ENCODE results near the gene CLEC4G. TPM values are rescaled to one million over a fixed set of nuclear protein-coding genes. Genes with fewer than 3 reads are reported as not detected.

The CLEC4G gene
- total RNA-seq, 1 experiment from 2014 or later = not detected

DNA sequence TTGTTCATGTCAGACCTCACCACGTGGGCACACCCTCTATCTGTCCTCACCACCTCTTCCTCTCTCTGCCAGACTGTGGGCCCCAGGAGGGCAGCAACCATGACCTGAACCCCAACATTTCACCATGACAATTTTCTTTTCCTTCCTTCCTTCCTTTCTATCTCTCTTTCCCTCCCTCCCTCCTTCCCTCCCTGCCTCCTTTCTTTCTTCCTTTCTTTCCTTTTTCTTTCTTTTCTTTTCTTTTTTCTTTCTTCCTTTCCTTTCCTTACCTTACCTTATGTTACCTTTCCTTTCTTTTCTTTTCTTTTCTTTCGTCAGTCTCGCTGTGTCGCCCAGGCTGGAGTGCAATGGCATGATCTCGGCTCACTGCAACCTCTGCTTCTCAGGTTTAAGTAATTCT lies 21.3 kb downstream of the CLEC4G start:
- BruUV-seq (replicated peaks) = no TSS peak
- H3K9me3 ChIP-seq (ENCODE audit: insufficient read depth, low read depth) = no peaks in the 10 kb centered on the region
- no peak overlapping the region for H2AFZ ChIP-seq
- ChIA-PET CTCF (no interaction called here), POLR2A (ENCODE audit: unreplicated experiment) (no interaction called here)
- H3K27me3 ChIP-seq (ENCODE audit: insufficient read depth, low read depth) = no peaks in the 10 kb centered on the region
- H3F3A ChIP-seq (ENCODE audit: insufficient read depth, low read depth) = no peaks in the 10 kb centered on the region
- H3K27ac ChIP-seq = no peak overlapping the region
- DNase-seq = no peak
- no peaks in the 10 kb centered on the region for H4K20me1 ChIP-seq (ENCODE audit: insufficient read depth)
- H3K79me2 ChIP-seq (ENCODE audit: low read depth) = no peaks in the 10 kb centered on the region
- H3K4me2 ChIP-seq = no peak overlapping the region
- H3K4me1 ChIP-seq (replicated peaks; ENCODE audit: insufficient read depth) = no peaks in the 10 kb centered on the region
- intact Hi-C loops (cut with micrococcal nuclease; ENCODE audit: unreplicated experiment) = no loop called here
- no peak for TF ChIP-seq EZH2 (IDR thresholded peaks at IDR 0.05; ENCODE audit: low read depth)
- TF ChIP-seq, protein P1, sequence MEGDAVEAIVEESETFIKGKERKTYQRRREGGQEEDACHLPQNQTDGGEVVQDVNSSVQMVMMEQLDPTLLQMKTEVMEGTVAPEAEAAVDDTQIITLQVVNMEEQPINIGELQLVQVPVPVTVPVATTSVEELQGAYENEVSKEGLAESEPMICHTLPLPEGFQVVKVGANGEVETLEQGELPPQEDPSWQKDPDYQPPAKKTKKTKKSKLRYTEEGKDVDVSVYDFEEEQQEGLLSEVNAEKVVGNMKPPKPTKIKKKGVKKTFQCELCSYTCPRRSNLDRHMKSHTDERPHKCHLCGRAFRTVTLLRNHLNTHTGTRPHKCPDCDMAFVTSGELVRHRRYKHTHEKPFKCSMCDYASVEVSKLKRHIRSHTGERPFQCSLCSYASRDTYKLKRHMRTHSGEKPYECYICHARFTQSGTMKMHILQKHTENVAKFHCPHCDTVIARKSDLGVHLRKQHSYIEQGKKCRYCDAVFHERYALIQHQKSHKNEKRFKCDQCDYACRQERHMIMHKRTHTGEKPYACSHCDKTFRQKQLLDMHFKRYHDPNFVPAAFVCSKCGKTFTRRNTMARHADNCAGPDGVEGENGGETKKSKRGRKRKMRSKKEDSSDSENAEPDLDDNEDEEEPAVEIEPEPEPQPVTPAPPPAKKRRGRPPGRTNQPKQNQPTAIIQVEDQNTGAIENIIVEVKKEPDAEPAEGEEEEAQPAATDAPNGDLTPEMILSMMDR (conservative IDR thresholded peaks at IDR 0.05) = no peak
- no peaks in the 10 kb centered on the region for H3K9me2 ChIP-seq (ENCODE audit: insufficient read depth)
- H3K4me3 ChIP-seq = no peak overlapping the region
- H3K36me3 ChIP-seq (ENCODE audit: low read depth) = no peaks in the 10 kb centered on the region

DNA sequence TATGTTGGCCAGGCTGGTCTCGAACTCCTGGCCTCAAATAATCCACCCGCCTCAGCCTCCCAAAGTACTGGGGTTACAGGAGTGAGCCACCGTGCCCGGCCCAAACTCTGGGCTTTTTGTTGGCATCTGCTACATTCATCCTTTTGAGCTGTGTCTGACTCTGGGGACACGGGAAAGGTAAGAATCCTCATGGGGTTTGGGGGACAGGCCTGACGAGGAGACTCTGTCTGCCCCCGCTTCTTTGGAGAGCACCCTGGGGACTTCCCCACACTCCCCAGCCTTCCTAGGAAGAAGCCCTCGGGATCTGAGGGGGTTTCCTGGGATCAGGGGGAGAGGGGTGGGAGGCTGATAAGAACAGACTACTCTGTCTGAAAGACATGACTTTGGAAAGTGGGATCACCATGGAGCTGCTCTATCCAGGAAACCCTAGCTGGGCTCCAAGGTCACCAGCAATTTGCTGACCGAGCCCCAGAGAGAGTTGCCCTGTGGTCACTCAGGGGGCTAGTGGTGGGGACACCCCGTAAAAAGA lies 21.9 kb downstream of the CLEC4G start:
- Histone ChIP-seq H3K4me1 (replicated peaks; ENCODE audit: insufficient read depth) (no peaks in the 10 kb centered on the region), H3K4me2 (no peak overlapping the region), H3K27ac (no peak overlapping the region), H3K9me2 (ENCODE audit: insufficient read depth) (no peaks in the 10 kb centered on the region), H3K9me3 (ENCODE audit: insufficient read depth, low read depth) (no peaks in the 10 kb centered on the region), H4K20me1 (ENCODE audit: insufficient read depth) (no peaks in the 10 kb centered on the region), H3K27me3 (ENCODE audit: insufficient read depth, low read depth) (no peaks in the 10 kb centered on the region), H3K4me3 (no peak overlapping the region), H2AFZ (no peak overlapping the region), H3F3A (ENCODE audit: insufficient read depth, low read depth) (no peaks in the 10 kb centered on the region), H3K79me2 (ENCODE audit: low read depth) (no peaks in the 10 kb centered on the region), H3K36me3 (ENCODE audit: low read depth) (no peaks in the 10 kb centered on the region)
- TF ChIP-seq, protein P1 (conservative IDR thresholded peaks at IDR 0.05) = no peak
- TF ChIP-seq EZH2 (IDR thresholded peaks at IDR 0.05; ENCODE audit: low read depth) = no peak
- DNase-seq = no peak
- ChIA-PET CTCF (no interaction called here), POLR2A (ENCODE audit: unreplicated experiment) (no interaction called here)
- intact Hi-C loops (cut with micrococcal nuclease; ENCODE audit: unreplicated experiment) = no loop called here
- BruUV-seq (replicated peaks) = no TSS peak

DNA sequence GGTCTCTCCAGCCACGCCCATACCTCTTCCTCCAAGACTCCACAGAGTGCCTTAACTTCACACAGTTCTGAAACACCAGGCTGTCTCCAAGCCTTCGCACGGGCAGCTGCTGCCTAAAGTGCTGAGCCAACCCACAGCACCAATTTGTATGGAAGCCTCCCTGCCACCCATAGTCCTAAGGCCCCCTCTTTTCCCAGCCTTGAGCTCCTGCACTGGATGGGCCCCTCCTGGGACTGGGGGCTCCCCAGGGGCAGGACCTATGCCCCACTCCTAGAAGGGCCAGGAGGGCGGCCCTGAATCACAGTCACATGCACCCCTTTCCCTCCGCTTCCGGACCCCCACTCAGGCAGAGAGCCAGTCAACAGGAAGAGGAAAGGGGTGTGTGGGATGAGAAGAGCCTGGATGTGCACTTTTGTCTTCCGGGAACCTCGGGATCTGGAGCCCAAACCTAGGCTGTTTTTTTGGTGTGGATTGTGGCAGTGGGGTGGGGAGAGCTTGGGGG lies 24.9 kb downstream of the CLEC4G start:
- no peaks in the 10 kb centered on the region for H3K36me3 ChIP-seq (ENCODE audit: low read depth)

More for the DNA sequence above, 24.9 kb downstream of the CLEC4G start:
- no TSS peak for BruUV-seq (replicated peaks)
- H2AFZ ChIP-seq = no peak overlapping the region
- no peaks in the 10 kb centered on the region for H4K20me1 ChIP-seq (ENCODE audit: insufficient read depth)
- no peak overlapping the region for H3K27ac ChIP-seq
- H3K79me2 ChIP-seq (ENCODE audit: low read depth) = no peaks in the 10 kb centered on the region
- TF ChIP-seq, protein P1 (conservative IDR thresholded peaks at IDR 0.05) = no peak
- no peak for TF ChIP-seq EZH2 (IDR thresholded peaks at IDR 0.05; ENCODE audit: low read depth)
- H3F3A ChIP-seq (ENCODE audit: insufficient read depth, low read depth) = no peaks in the 10 kb centered on the region
- no peaks in the 10 kb centered on the region for H3K4me1 ChIP-seq (replicated peaks; ENCODE audit: insufficient read depth)
- intact Hi-C loops (cut with micrococcal nuclease; ENCODE audit: unreplicated experiment) = no loop called here
- H3K27me3 ChIP-seq (ENCODE audit: insufficient read depth, low read depth) = peaks cover 13% of the 10 kb centered on the region; the same call in 1 of the 2 replicates
- H3K9me2 ChIP-seq (ENCODE audit: insufficient read depth) = no peaks in the 10 kb centered on the region
- ChIA-PET CTCF (no interaction called here), POLR2A (ENCODE audit: unreplicated experiment) (no interaction called here)
- no peak overlapping the region for H3K4me2 ChIP-seq
- no peak for DNase-seq
- H3K9me3 ChIP-seq (ENCODE audit: insufficient read depth, low read depth) = no peaks in the 10 kb centered on the region
- H3K4me3 ChIP-seq = no peak overlapping the region
